ENCODE results near the gene FBXW8. TPM values are rescaled to one million over a fixed set of nuclear protein-coding genes. Genes with fewer than 3 reads are reported as not detected.
"Not testable (repeated sequence)": the region's sequence is repeated elsewhere in the genome, so short reads cannot be mapped to it uniquely, and the experiment has no call there.

The FBXW8 gene
- total RNA-seq, 1 experiment from 2014 or later, result 24.2 TPM

- intact Hi-C loops (cut with micrococcal nuclease), result no loop called here
- no TSS peak for BruUV-seq (replicated peaks)
These were observed 143.5 kb downstream of the FBXW8 start for GRCh38 chr12:117054279-117054678.

GRCh38 chr12:117057626-117058025 is 146.9 kb downstream of the FBXW8 start:
- H3K27me3 Mint-ChIP-seq (ENCODE audit: insufficient read depth, unreplicated experiment), result peaks cover 71% of the 10 kb centered on the region
- H3K36me3 Mint-ChIP-seq (ENCODE audit: insufficient read depth, unreplicated experiment); intact Hi-C loops (cut with micrococcal nuclease); CTCF ChIA-PET; BruUV-seq (replicated peaks); H3K9me3 Mint-ChIP-seq (ENCODE audit: unreplicated experiment); DNase-seq (ENCODE audit: unreplicated experiment); H3K27ac Mint-ChIP-seq (ENCODE audit: low read depth, unreplicated experiment); H3K4me3 Mint-ChIP-seq (ENCODE audit: unreplicated experiment); POLR2A ChIA-PET; H3K4me1 Mint-ChIP-seq (ENCODE audit: insufficient read depth, unreplicated experiment): not testable (repeated sequence)

More at GRCh38 chr12:117054279-117054678, 143.5 kb downstream of the FBXW8 start:
- Mint-ChIP-seq H3K9me3 (ENCODE audit: unreplicated experiment) (no peaks in the 10 kb centered on the region), H3K27ac (ENCODE audit: low read depth, unreplicated experiment) (no peak overlapping the region), H3K27me3 (ENCODE audit: insufficient read depth, unreplicated experiment) (peaks cover 66% of the 10 kb centered on the region), H3K4me1 (ENCODE audit: insufficient read depth, unreplicated experiment) (no peaks in the 10 kb centered on the region), H3K36me3 (ENCODE audit: insufficient read depth, unreplicated experiment) (no peaks in the 10 kb centered on the region), H3K4me3 (ENCODE audit: unreplicated experiment) (no peak overlapping the region)
- no peak for DNase-seq (ENCODE audit: unreplicated experiment)
- no peak for TF ChIP-seq CTCF (IDR thresholded peaks at IDR 0.05; ENCODE audit: unreplicated experiment)
- CTCF ChIA-PET, result interaction anchor here (0.5 kb wide), 1 partner anchor 820 kb away, joined by 4 read pairs; no protein-coding TSS in a partner anchor
- POLR2A ChIA-PET, result no interaction called here

GRCh38 chr12:117058442-117059072 is 147.8 kb downstream of the FBXW8 start:
- no TSS peak for BruUV-seq (replicated peaks)
- no peaks in the 10 kb centered on the region for H3K9me3 Mint-ChIP-seq (ENCODE audit: unreplicated experiment)

GRCh38 chr12:117059156-117059555 is 148.4 kb downstream of the FBXW8 start:
- no peak for TF ChIP-seq CTCF (IDR thresholded peaks at IDR 0.05; ENCODE audit: unreplicated experiment)
- CTCF ChIA-PET, result interaction anchor here (0.6 kb wide), 1 partner anchor 941 kb away, joined by 3 read pairs; no protein-coding TSS in a partner anchor
- no peaks in the 10 kb centered on the region for H3K9me3 Mint-ChIP-seq (ENCODE audit: unreplicated experiment)
- no peak for DNase-seq (ENCODE audit: unreplicated experiment)
- no peaks in the 10 kb centered on the region for H3K36me3 Mint-ChIP-seq (ENCODE audit: insufficient read depth, unreplicated experiment)
- BruUV-seq (replicated peaks), result no TSS peak
- H3K27me3 Mint-ChIP-seq (ENCODE audit: insufficient read depth, unreplicated experiment), result peaks cover 70% of the 10 kb centered on the region
- intact Hi-C loops (cut with micrococcal nuclease), result no loop called here
- no peak overlapping the region for H3K27ac Mint-ChIP-seq (ENCODE audit: low read depth, unreplicated experiment)
- H3K4me3 Mint-ChIP-seq (ENCODE audit: unreplicated experiment), result no peak overlapping the region
- H3K4me1 Mint-ChIP-seq (ENCODE audit: insufficient read depth, unreplicated experiment), result no peaks in the 10 kb centered on the region
- POLR2A ChIA-PET, result no interaction called here

More at GRCh38 chr12:117058442-117059072, 147.8 kb downstream of the FBXW8 start:
- no peak for TF ChIP-seq CTCF (IDR thresholded peaks at IDR 0.05; ENCODE audit: unreplicated experiment)
- H3K4me1 Mint-ChIP-seq (ENCODE audit: insufficient read depth, unreplicated experiment), result no peaks in the 10 kb centered on the region
- no peak overlapping the region for H3K27ac Mint-ChIP-seq (ENCODE audit: low read depth, unreplicated experiment)
- POLR2A ChIA-PET, result no interaction called here
- CTCF ChIA-PET, result interaction anchor here (0.6 kb wide), 2 partner anchors 482 to 941 kb away, joined by 3 to 4 read pairs; no protein-coding TSS in a partner anchor
- peaks cover 70% of the 10 kb centered on the region for H3K27me3 Mint-ChIP-seq (ENCODE audit: insufficient read depth, unreplicated experiment)
- intact Hi-C loops (cut with micrococcal nuclease), result no loop called here
- DNase-seq (ENCODE audit: unreplicated experiment), result no peak
- no peaks in the 10 kb centered on the region for H3K36me3 Mint-ChIP-seq (ENCODE audit: insufficient read depth, unreplicated experiment)
- H3K4me3 Mint-ChIP-seq (ENCODE audit: unreplicated experiment), result no peak overlapping the region

Data from MCF 10A (cell line).